ENCODE data around the gene CLASRP. TPM values are rescaled to one million over a fixed set of nuclear protein-coding genes. Genes with fewer than 3 reads are reported as not detected.

The CLASRP gene
- total RNA-seq, 1 donor from 2014 or later = 172 TPM

GRCh38 chr19:45091031-45091923 lies 52.4 kb downstream of the CLASRP start:
- intact Hi-C loops (cut with micrococcal nuclease) = loop anchor here (1.0 to 5.0 kb wide), 5 partner anchors 16 to 339 kb away; partner anchors contain the start of gene CLASRP
- CTCF ChIA-PET = interaction anchor here (1.8 to 2.9 kb wide), 2 partner anchors 62 to 87 kb away, joined by 8 to 11 read pairs; partner anchors contain the start of genes BLOC1S3 and TRAPPC6A
- Mint-ChIP-seq H3K4me1 (peaks cover 51% of the 10 kb centered on the region), H3K27me3 (no peaks in the 10 kb centered on the region), H3K27ac (peak overlapping the region; percentile 99), H3K36me3 (ENCODE audit: low read depth) (peaks cover 32% of the 10 kb centered on the region), H3K4me3 (peak overlapping the region; percentile 93), H3K9me3 (no peaks in the 10 kb centered on the region)
- TF ChIP-seq, protein P1, sequence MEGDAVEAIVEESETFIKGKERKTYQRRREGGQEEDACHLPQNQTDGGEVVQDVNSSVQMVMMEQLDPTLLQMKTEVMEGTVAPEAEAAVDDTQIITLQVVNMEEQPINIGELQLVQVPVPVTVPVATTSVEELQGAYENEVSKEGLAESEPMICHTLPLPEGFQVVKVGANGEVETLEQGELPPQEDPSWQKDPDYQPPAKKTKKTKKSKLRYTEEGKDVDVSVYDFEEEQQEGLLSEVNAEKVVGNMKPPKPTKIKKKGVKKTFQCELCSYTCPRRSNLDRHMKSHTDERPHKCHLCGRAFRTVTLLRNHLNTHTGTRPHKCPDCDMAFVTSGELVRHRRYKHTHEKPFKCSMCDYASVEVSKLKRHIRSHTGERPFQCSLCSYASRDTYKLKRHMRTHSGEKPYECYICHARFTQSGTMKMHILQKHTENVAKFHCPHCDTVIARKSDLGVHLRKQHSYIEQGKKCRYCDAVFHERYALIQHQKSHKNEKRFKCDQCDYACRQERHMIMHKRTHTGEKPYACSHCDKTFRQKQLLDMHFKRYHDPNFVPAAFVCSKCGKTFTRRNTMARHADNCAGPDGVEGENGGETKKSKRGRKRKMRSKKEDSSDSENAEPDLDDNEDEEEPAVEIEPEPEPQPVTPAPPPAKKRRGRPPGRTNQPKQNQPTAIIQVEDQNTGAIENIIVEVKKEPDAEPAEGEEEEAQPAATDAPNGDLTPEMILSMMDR (IDR thresholded peaks at IDR 0.05) = no peak
- peak; percentile 81 for ATAC-seq (ENCODE audit: low read depth)
- peak; percentile 95 for DNase-seq
- POLR2A ChIA-PET = interaction anchor here (0.5 to 3.3 kb wide), 22 partner anchors 11 to 1385 kb away, joined by 3 to 75 read pairs (median 4); partner anchors contain the start of genes BLOC1S3, CCDC61, GEMIN7 and RELB

- ChIA-PET POLR2A (interaction anchor here (0.5 to 3.3 kb wide), 22 partner anchors 10 to 491 kb away, joined by 3 to 75 read pairs (median 5); partner anchors contain the start of genes BLOC1S3, CLPTM1, GEMIN7 and RELB), CTCF (interaction anchor here (0.9 to 2.9 kb wide), 5 partner anchors 25 to 85 kb away, joined by 3 to 11 read pairs (median 5); partner anchors contain the start of genes BLOC1S3 and TRAPPC6A)
- Mint-ChIP-seq H3K27ac (peak within 1 kb of the TSS; percentile 99), H3K27me3 (no peaks in the 10 kb centered on the region), H3K9me3 (no peaks in the 10 kb centered on the region), H3K4me3 (peak within 1 kb of the TSS; percentile 93), H3K36me3 (ENCODE audit: low read depth) (peaks cover 24% of the 10 kb centered on the region), H3K4me1 (peaks cover 54% of the 10 kb centered on the region)
- intact Hi-C loops (cut with micrococcal nuclease) = loop anchor here (1.0 to 5.0 kb wide), 6 partner anchors 10 to 341 kb away; partner anchors contain the start of genes BLOC1S3, CLASRP and TRAPPC6A
- ATAC-seq (ENCODE audit: low read depth) (peak; percentile 69), DNase-seq (peak; percentile 81)
- TF ChIP-seq, protein P1 (IDR thresholded peaks at IDR 0.05) = no peak
Measured at GRCh38 chr19:45092747-45093678, 54.2 kb downstream of the CLASRP start, which contains the start of gene PPP1R37. Gene PPP1R37 (plus strand): TSS chr19:45093179. CDS start chr19:45093326, 147 bp downstream.

DNA sequence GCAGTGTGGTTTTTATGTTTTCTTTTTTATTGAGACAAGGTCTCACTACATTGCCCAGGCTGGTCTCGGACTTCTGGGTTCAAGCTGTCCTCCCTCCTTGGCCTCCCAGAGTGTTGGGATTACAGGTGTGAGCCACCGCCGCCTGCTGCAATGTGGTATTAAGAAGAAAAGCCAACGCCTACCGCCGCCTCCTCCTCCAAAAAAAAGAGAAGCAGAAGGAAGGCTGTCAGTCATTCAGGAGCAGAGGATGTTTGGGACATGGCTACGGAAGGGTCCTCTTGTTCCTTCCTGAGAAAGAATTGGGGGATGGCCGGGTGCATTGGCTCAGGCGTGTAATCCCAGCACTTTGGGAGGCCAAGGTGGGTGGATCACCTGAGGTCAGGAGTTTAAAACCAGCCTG lies 55.3 kb downstream of the CLASRP start:
- ChIA-PET POLR2A (no interaction called here), CTCF (no interaction called here)
- ATAC-seq (ENCODE audit: low read depth) = no peak

DNA sequence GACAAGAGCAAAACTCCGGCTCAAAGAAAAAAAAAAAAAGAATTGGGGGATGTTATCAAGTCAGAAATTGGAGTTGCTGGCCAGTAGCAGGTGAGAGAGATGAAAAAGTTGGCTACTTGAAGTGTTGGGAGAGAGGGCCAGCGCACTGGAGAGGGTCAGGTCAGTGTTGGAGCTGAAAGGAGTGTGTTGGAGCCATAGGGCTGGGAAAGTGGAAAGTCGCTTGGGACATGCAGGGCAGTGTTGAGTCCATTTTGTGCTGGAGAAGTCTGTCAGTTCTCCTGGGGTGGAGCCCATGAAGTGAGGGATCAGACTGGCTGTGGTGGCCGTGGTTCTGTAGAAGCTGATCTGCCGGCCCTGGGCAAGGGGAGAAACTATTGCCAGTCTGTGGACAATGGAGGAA lies 55.9 kb downstream of the CLASRP start:
- CTCF ChIA-PET = no interaction called here
- Mint-ChIP-seq H3K4me1 (peaks cover 63% of the 10 kb centered on the region), H3K9me3 (no peaks in the 10 kb centered on the region), H3K36me3 (ENCODE audit: low read depth) (peaks cover 22% of the 10 kb centered on the region), H3K27ac (no peak overlapping the region), H3K4me3 (peak overlapping the region; percentile 93), H3K27me3 (no peaks in the 10 kb centered on the region)
- DNase-seq (no peak), ATAC-seq (ENCODE audit: low read depth) (no peak)
- TF ChIP-seq, protein P1 (IDR thresholded peaks at IDR 0.05) = no peak
- intact Hi-C loops (cut with micrococcal nuclease) = loop anchor here (5.0 kb wide), 3 partner anchors 33 to 342 kb away; partner anchors contain the start of gene CLASRP
- POLR2A ChIA-PET = no interaction called here

More for the DNA sequence above, 55.3 kb downstream of the CLASRP start:
- peaks cover 20% of the 10 kb centered on the region for H3K36me3 Mint-ChIP-seq (ENCODE audit: low read depth)
- TF ChIP-seq, protein P1 (IDR thresholded peaks at IDR 0.05) = no peak
- peaks cover 60% of the 10 kb centered on the region for H3K4me1 Mint-ChIP-seq
- H3K9me3 Mint-ChIP-seq = no peaks in the 10 kb centered on the region
- intact Hi-C loops (cut with micrococcal nuclease) = loop anchor here (5.0 kb wide), 3 partner anchors 33 to 342 kb away; partner anchors contain the start of gene CLASRP
- H3K4me3 Mint-ChIP-seq = peak overlapping the region; percentile 93
- H3K27ac Mint-ChIP-seq = peak overlapping the region; percentile 59
- no peak for DNase-seq
- H3K27me3 Mint-ChIP-seq = no peaks in the 10 kb centered on the region

All from activated B cell treated with CpG ODN at 0.5 μM for 24 hours (primary cell).